Mesodermal cell (in vitro differentiated cells): ENCODE measurements around the gene PARP16.
A peak's percentile ranks its signal among the peaks of the same experiment; 100 is the strongest.

ENCODE experiments used
- H3K27ac ChIP-seq: 2 replicates; pipeline ENCODE4 v1.7.0; 2013; ENCODE audit warnings: mild to moderate bottlenecking, low read depth, low read length, moderate library complexity; ENCODE audit not compliant: severe bottlenecking
- H3K36me3 ChIP-seq: 2 replicates; pipeline ENCODE4 v1.7.1; 2013; ENCODE audit warnings: mild to moderate bottlenecking, low read length, moderate library complexity; ENCODE audit not compliant: control insufficient read depth, insufficient read depth
- H3K4me1 ChIP-seq: one replicate; pipeline ENCODE4 v1.7.1; 2013; ENCODE audit warnings: mild to moderate bottlenecking, low read length; ENCODE audit not compliant: insufficient read depth, control insufficient read depth, poor library complexity, severe bottlenecking
- H3K4me3 ChIP-seq: 2 replicates; pipeline ENCODE4 v1.7.0; 2013; ENCODE audit warnings: low read length, control low read depth, mild to moderate bottlenecking; ENCODE audit not compliant: insufficient read depth, poor library complexity, severe bottlenecking; ENCODE audit errors: extremely low read depth
- H3K9me3 ChIP-seq: 2 replicates; pipeline ENCODE4 v1.7.1; 2013; ENCODE audit warnings: mild to moderate bottlenecking, low read length, moderate library complexity; ENCODE audit not compliant: control insufficient read depth
- WGBS, 2 experiments: methylation state at CpG; one replicate each; pipeline ENCODE4 v1.1.5; 2013; ENCODE audit warnings: missing lambda C conversion rate in 2 of 2; ENCODE audit not compliant: insufficient coverage in 2 of 2; 5-methylcytosine and 5-hydroxymethylcytosine counted together

Gene PARP16

GRCh38 chr15:65329288-65329983 lies 42.8 kb upstream of the PARP16 start:
- Histone ChIP-seq H3K9me3 (no peaks in the 10 kb centered on the region), H3K27ac (no peak overlapping the region), H3K36me3 (peaks cover 49% of the 10 kb centered on the region), H3K4me1 (peaks cover 7% of the 10 kb centered on the region), H3K4me3 (no peak overlapping the region)
- 89 to 93% methylated on average over 13 to 19 of the region's 21 CpGs for WGBS, 2 experiments

GRCh38 chr15:65328506-65329287 lies 42.0 kb upstream of the PARP16 start:
- Histone ChIP-seq H3K4me1 (no peaks in the 10 kb centered on the region), H3K27ac (no peak overlapping the region), H3K9me3 (no peaks in the 10 kb centered on the region), H3K36me3 (peaks cover 49% of the 10 kb centered on the region), H3K4me3 (no peak overlapping the region)
- 94 to 96% methylated on average over 19 of the region's 21 CpGs for WGBS, 2 experiments

- Histone ChIP-seq H3K4me3 (no peak overlapping the region), H3K9me3 (no peaks in the 10 kb centered on the region), H3K27ac (no peak overlapping the region), H3K36me3 (peaks cover 44% of the 10 kb centered on the region), H3K4me1 (no peaks in the 10 kb centered on the region)
- WGBS, 2 experiments, result 87 to 99% methylated on average over 3 to 7 of the region's 12 CpGs
Measured at GRCh38 chr15:65327651-65328393, 41.1 kb upstream of the PARP16 start.

GRCh38 chr15:65326818-65327217 lies 40.1 kb upstream of the PARP16 start:
- WGBS, 2 experiments, result 100% methylated on average over 1 of the region's 2 CpGs
- peaks cover 36% of the 10 kb centered on the region for H3K36me3 ChIP-seq
- no peaks in the 10 kb centered on the region for H3K9me3 ChIP-seq
- H3K27ac ChIP-seq, result peak overlapping the region; percentile 59
- H3K4me3 ChIP-seq, result no peak overlapping the region
- H3K4me1 ChIP-seq, result no peaks in the 10 kb centered on the region

DNA sequence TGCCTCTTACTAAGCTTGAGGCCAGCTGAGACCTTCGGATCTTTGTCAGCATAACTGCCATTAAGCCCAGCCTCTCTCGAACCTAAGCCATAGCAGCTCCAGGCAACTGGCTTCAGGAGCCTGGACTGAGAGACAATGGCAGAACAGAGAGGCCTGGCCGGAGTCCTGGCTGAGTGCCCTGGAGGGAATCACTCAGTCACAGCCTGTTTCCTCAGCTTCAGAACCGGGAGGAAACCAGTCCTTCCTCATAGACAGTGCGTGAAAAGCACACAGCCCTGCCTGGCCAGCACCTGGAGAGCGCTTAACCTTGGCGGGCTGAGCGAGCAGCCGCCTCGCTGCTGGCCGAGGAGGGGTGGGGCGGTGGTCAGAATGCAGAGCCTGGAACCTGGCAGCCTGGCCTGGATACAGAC lies 39.4 kb upstream of the PARP16 start:
- Histone ChIP-seq H3K27ac (peak overlapping the region; percentile 59), H3K36me3 (peaks cover 29% of the 10 kb centered on the region), H3K4me3 (no peak overlapping the region), H3K9me3 (no peaks in the 10 kb centered on the region), H3K4me1 (no peaks in the 10 kb centered on the region)
- WGBS, 2 experiments, result 57 to 65% methylated on average over 7 to 10 of the region's 12 CpGs

DNA sequence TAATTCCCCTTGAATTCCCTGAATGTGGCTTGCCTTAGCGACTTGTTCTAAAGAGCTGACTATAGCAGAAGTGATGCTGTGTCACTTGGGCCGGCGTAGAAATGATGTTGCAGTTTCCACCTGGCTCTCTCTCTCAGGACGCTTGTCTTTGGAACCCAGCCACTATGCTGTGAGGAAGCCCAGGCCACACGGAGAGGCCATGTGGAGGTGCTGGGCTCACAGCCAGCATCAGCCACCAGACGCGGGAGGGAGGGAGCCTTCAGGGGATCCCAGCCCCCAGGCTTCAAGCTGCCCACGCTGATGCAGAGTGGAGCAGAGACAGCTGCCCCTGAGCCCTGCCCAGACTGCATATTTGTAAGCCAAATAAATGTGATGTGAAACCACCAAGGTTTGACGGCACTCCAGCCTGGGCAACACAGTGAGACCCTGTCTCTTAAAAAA lies 36.4 kb upstream of the PARP16 start:
- peaks cover 5% of the 10 kb centered on the region for H3K36me3 ChIP-seq
- 76 to 81% methylated on average over 8 of the region's 9 CpGs for WGBS, 2 experiments
- H3K27ac ChIP-seq, result no peak overlapping the region

GRCh38 chr15:65318870-65319356 lies 32.2 kb upstream of the PARP16 start:
- Histone ChIP-seq H3K27ac (no peak overlapping the region), H3K9me3 (no peaks in the 10 kb centered on the region), H3K4me3 (no peak overlapping the region), H3K4me1 (no peaks in the 10 kb centered on the region), H3K36me3 (no peaks in the 10 kb centered on the region)
- 25 to 38% methylated on average over 4 to 5 of the region's 5 CpGs for WGBS, 2 experiments

More for the DNA sequence above, 36.4 kb upstream of the PARP16 start:
- Histone ChIP-seq H3K4me3 (no peak overlapping the region), H3K4me1 (no peaks in the 10 kb centered on the region), H3K9me3 (no peaks in the 10 kb centered on the region)

GRCh38 chr15:65312400-65312916 lies 25.8 kb upstream of the PARP16 start:
- H3K36me3 ChIP-seq, result no peaks in the 10 kb centered on the region
- 90 to 93% methylated on average over 4 to 6 of the region's 11 CpGs for WGBS, 2 experiments
- H3K27ac ChIP-seq, result peak overlapping the region; percentile 23
- H3K9me3 ChIP-seq, result no peaks in the 10 kb centered on the region
- no peak overlapping the region for H3K4me3 ChIP-seq
- H3K4me1 ChIP-seq, result peaks cover 13% of the 10 kb centered on the region

GRCh38 chr15:65311760-65312159 lies 25.1 kb upstream of the PARP16 start:
- Histone ChIP-seq H3K4me3 (no peak overlapping the region), H3K4me1 (peaks cover 13% of the 10 kb centered on the region), H3K27ac (no peak overlapping the region), H3K36me3 (no peaks in the 10 kb centered on the region), H3K9me3 (no peaks in the 10 kb centered on the region)
- WGBS, 2 experiments, result 78 to 81% methylated on average over 2 to 3 of the region's 3 CpGs

DNA sequence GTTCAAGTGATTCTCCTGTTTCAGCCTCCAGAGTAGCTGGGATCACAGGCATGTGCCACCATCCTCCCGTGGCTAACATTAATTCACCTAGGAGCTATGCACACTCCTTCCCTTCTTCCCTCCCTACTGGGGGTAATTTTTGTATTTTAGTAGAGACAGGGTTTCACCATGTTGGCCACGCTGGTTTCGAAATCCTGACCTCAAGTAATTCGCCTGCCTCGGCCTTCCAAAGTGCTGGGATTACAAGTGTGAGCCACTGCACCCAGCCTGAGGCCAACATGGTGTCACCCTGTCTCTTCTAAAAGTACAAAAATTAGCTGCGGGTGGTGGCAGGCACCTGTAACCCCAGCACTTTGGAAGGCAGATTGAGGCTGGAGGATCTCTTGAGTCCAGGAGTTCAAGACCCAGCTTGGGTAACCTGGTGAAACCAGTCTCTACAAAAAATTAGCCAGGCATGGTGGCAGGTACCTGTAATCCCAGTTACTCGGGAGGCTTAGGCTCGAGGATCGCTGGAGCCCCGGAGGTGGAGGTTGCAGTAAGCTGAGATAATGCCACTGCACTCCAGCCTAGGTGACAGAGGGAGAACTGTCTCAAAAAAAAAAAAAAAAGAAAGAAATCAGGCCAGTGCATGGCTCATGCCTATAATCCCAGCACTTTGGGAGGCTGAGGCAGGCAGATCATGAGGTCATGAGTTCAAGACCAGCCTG lies 23.9 kb upstream of the PARP16 start:
- H3K36me3 ChIP-seq, result no peaks in the 10 kb centered on the region
- H3K27ac ChIP-seq, result peak overlapping the region; percentile 49
- H3K4me3 ChIP-seq, result no peak overlapping the region
- no peaks in the 10 kb centered on the region for H3K9me3 ChIP-seq
- H3K4me1 ChIP-seq, result peaks cover 13% of the 10 kb centered on the region
- 91 to 93% methylated on average over 5 to 8 of the region's 10 CpGs for WGBS, 2 experiments
